ENCODE data around the gene EPSTI1. TPM values are rescaled to one million over a fixed set of nuclear protein-coding genes. Genes with fewer than 3 reads are reported as not detected.
A peak's percentile ranks its signal among the peaks of the same experiment; 100 is the strongest.

Gene EPSTI1
- total RNA-seq, 1 experiment from 2014 or later, result 73.9 TPM

DNA sequence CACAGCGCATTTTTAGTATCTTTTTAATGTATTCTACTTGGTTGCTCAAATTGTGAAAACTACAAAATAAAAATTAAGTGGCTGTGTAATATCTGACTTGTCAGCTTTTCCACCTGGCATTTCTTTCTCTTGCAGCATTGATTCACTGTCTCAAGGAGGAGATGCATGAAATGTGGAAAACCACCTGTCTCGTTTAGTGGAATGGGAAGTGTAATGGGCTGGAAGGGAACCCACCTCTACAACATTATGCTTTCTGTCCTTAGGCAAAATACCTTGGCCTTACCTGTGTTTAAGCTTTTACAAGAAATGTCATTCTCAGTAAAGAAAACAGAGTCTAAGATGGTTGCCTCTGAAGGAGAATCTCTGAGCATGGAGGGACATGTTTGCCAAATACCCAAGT lies 142.8 kb downstream of the EPSTI1 start:
- no peak for DNase-seq (ENCODE audit: low read depth)

DNA sequence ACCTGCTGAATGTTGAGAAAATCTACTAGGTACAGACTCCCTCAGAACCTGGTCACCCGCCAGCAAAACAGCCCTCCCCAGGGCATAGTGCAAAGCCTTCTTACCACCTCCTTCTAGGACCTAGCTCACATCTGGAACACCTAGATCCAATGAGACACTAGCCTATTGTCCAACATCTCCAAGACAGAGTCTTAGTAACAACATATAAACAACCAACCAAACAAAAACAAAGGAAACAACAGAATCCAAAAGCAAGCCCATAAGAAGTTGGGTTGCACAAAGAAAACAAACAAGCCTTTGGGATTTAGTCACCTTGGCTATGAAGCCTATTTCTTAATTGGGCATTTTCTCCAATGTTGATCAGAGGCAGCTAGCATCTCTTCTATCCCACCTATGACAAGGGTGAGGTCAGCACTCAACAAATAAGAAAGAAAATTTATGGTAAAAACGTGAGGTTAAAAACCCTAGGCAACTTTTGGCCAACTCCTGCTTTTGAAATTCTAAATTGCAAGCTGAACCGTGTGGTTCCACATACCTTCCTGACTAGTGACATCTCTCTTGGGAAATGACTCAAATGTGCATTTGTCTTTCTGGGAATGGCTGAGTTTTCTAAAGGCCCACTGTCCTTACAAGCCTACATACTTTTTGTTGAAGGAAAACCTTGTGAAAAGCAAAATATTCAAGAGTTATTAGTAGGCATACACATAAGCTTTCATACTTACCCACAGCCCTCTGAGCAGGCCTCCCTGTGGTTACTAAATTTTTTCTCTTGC lies 144.0 kb downstream of the EPSTI1 start:
- peak; percentile 22 for DNase-seq (ENCODE audit: low read depth)

DNA sequence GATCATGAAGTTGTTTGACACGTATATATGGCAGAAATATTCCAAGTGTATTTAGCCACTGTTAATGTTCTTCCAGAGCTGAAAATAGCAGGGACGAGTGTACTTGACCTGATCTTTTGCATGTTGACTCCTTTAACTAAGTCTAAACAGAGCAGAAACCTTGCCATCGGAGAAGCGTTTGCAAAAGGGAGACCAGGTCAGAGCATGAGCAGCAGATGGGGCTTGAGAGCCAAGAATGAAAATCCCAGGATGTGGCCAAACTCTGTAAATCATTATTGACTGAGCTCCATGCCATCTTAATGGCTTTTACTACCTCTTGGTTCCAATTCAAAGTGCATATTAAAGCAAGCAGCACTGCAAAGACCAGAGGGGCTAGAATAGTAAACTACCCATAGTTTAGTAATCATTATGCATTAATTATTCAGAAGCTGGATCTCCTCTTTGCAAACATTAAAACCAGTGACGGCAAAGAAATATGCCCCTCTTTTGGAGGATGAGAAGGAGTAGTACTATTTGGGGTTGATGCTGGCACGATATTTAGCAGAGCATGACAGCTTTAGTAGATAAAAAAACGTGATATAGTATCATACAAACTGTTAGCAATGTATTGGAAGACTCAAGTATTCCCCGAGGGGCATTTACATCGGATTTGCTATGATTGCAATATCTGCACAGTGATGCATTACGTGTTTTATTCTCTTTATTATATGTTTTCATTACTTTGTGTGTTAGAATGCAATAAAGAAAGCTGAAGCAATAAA lies 154.9 kb downstream of the EPSTI1 start:
- peak; percentile 69 for DNase-seq (ENCODE audit: low read depth)

Other genes with a start within 250 kb of the EPSTI1 start
- gene FAM216B, start 210.7 kb downstream of the EPSTI1 start, total RNA-seq (2014; rRNA removed; shearing (Covaris generic)), result not detected in 2 replicates
- gene DNAJC15, start 31.3 kb upstream of the EPSTI1 start, total RNA-seq (2014; rRNA removed; shearing (Covaris generic)), result 29.0 and 34.6 TPM in 2 replicates